Esophagus squamous epithelium (tissue), 5 donors: ENCODE data around the gene ZRANB1. TPM values are rescaled to one million over a fixed set of nuclear protein-coding genes. Genes with fewer than 3 reads are reported as not detected.

ENCODE experiments used
- DNase-seq: peaks from one replicate; lab custom pipeline; 2025; lab: John Stamatoyannopoulos, UW
- H3K27ac ChIP-seq, 4 donors: fragments of 200-600 bp; sonication (generic); one replicate each; pipeline ENCODE4 v1.5.1; 2016 to 2019; ENCODE audit warnings: mild to moderate bottlenecking in 1 of 4
- H3K27me3 ChIP-seq, 4 donors: fragments of 200-600 bp; sonication (generic); 1 replicate in 3 of 4; 2 replicates in 1 of 4; pipeline versions ENCODE4 v1.5.1 to v1.6.0; 2017 to 2021; ENCODE audit warnings: antibody characterized with exemption in 1 of 4
- H3K36me3 ChIP-seq, 3 donors: fragments of 200-600 bp; sonication (generic); one replicate each; pipeline ENCODE4 v1.5.1; 2016 to 2019
- H3K4me1 ChIP-seq, 3 donors: fragments of 200-600 bp; sonication (generic); one replicate each; pipeline ENCODE4 v1.5.1; 2017 to 2019
- H3K4me3 ChIP-seq, 4 donors: fragments of 200-600 bp; sonication (generic); 1 replicate in 3 of 4; 2 replicates in 1 of 4; pipeline ENCODE4 v1.5.1; 2016 to 2019; ENCODE audit warnings: mild to moderate bottlenecking in 2 of 4, moderate library complexity in 1 of 4
- H3K9me3 ChIP-seq, 3 donors: fragments of 200-600 bp; sonication (generic); one replicate each; pipeline ENCODE4 v1.5.1; 2016 to 2019
- CTCF ChIP-seq, 6 experiments: fragments of 450-650 bp in 4 of 6; fragments of 200-600 bp in 2 of 6; sonication (generic) in 2 of 6; IDR thresholded peaks; one replicate each; pipeline ENCODE4 v1.5.1; 2016 to 2019; ENCODE audit warnings: antibody characterized with exemption in 6 of 6, mild to moderate bottlenecking in 4 of 6, moderate library complexity in 4 of 6
- POLR2A ChIP-seq, 4 donors: fragments of 450-650 bp; IDR thresholded peaks; one replicate each; pipeline ENCODE4 v1.6.1; 2017; ENCODE audit warnings: antibody characterized with exemption in 4 of 4, mild to moderate bottlenecking in 4 of 4, moderate library complexity in 3 of 4
- WGBS, 2 donors: methylation state at CpG; one replicate each; pipeline ENCODE4 v1.1.5; 2018; 5-methylcytosine and 5-hydroxymethylcytosine counted together
- intact Hi-C: fragments of 100-400 bp; cut with DNase I; formaldehyde crosslinking; loops from one replicate; pipeline ENCODE4 v1.15.0; 2022
- total RNA-seq, 4 donors: library from RNA; depleted of rRNA; stranded (reverse); fragments of >200 nt; gene quantifications; one replicate each; pipeline ENCODE4 v1.1.0, GENCODE V29; 2016
- donor health status: DM: yes; HTN: yes; CAD: no.

The ZRANB1 gene
- total RNA-seq, 4 donors from 2014 or later: 11.7 to 25.2 (median 17.4) TPM

- H3K9me3 ChIP-seq: no peaks in the 10 kb centered on the region
- TF ChIP-seq POLR2A (IDR thresholded peaks at IDR 0.05): no peak
- TF ChIP-seq CTCF (IDR thresholded peaks at IDR 0.05): no peak
- no peak for DNase-seq
- peaks cover 0 to 38% (median 10%) of the 10 kb centered on the region in 3 donors for H3K4me1 ChIP-seq
- peak overlapping the region in 3 of 4 donors; percentile 10 to 47 (median 37) for H3K27ac ChIP-seq
- 79 to 84% methylated on average over 9 of the region's 9 CpGs for WGBS, 2 donors
- H3K36me3 ChIP-seq: peaks cover 0 to 18% (median 0%) of the 10 kb centered on the region in 3 donors
- intact Hi-C loops: no loop called here
- no peaks in the 10 kb centered on the region for H3K27me3 ChIP-seq
- H3K4me3 ChIP-seq: peak overlapping the region in 1 of 4 donors; percentile 16
These were observed 1.6 kb downstream of the ZRANB1 start for GRCh38 chr10:124943301-124944092.

- Histone ChIP-seq H3K4me3 (no peak overlapping the region), H3K27ac (peak overlapping the region in 2 of 4 donors; percentile 47 to 52), H3K36me3 (peaks cover 0 to 28% (median 0%) of the 10 kb centered on the region in 3 donors), H3K4me1 (peaks cover 0 to 38% (median 10%) of the 10 kb centered on the region in 3 donors), H3K9me3 (no peaks in the 10 kb centered on the region), H3K27me3 (no peaks in the 10 kb centered on the region)
- TF ChIP-seq CTCF (IDR thresholded peaks at IDR 0.05): no peak
- TF ChIP-seq POLR2A (IDR thresholded peaks at IDR 0.05): no peak
- no peak for DNase-seq
- intact Hi-C loops: no loop called here
- WGBS, 2 donors: 67 to 79% methylated on average over 2 of the region's 2 CpGs
These were observed 3.1 kb downstream of the ZRANB1 start for GRCh38 chr10:124944982-124945381.

- Histone ChIP-seq H3K4me1 (peaks cover 0 to 38% (median 10%) of the 10 kb centered on the region in 3 donors), H3K27me3 (no peaks in the 10 kb centered on the region), H3K36me3 (peaks cover 0 to 28% (median 0%) of the 10 kb centered on the region in 3 donors), H3K9me3 (no peaks in the 10 kb centered on the region), H3K4me3 (no peak overlapping the region), H3K27ac (no peak overlapping the region)
- DNase-seq: no peak
- 76 to 77% methylated on average over 2 of the region's 2 CpGs for WGBS, 2 donors
- TF ChIP-seq CTCF (IDR thresholded peaks at IDR 0.05): no peak
- TF ChIP-seq POLR2A (IDR thresholded peaks at IDR 0.05): no peak
- intact Hi-C loops: no loop called here
These were observed 5.0 kb downstream of the ZRANB1 start for GRCh38 chr10:124946945-124947344.

- Histone ChIP-seq H3K4me3 (no peak overlapping the region), H3K27ac (no peak overlapping the region), H3K27me3 (no peaks in the 10 kb centered on the region), H3K4me1 (peaks cover 0 to 14% (median 0%) of the 10 kb centered on the region in 3 donors), H3K36me3 (peaks cover 0 to 38% (median 0%) of the 10 kb centered on the region in 3 donors), H3K9me3 (no peaks in the 10 kb centered on the region)
- intact Hi-C loops: no loop called here
- DNase-seq: no peak
- TF ChIP-seq POLR2A (IDR thresholded peaks at IDR 0.05): no peak
- TF ChIP-seq CTCF (IDR thresholded peaks at IDR 0.05): no peak
- 92 to 98% methylated on average over 5 of the region's 5 CpGs for WGBS, 2 donors
These were observed 7.6 kb downstream of the ZRANB1 start for GRCh38 chr10:124949543-124949942.

GRCh38 chr10:124952123-124952522 lies 10.2 kb downstream of the ZRANB1 start:
- 88 to 95% methylated on average over 6 of the region's 6 CpGs for WGBS, 2 donors
- TF ChIP-seq CTCF (IDR thresholded peaks at IDR 0.05): no peak
- no peak for TF ChIP-seq POLR2A (IDR thresholded peaks at IDR 0.05)

More at GRCh38 chr10:124952123-124952522, 10.2 kb downstream of the ZRANB1 start:
- intact Hi-C loops: no loop called here
- Histone ChIP-seq H3K27me3 (no peaks in the 10 kb centered on the region), H3K9me3 (no peaks in the 10 kb centered on the region), H3K4me3 (no peak overlapping the region), H3K27ac (no peak overlapping the region), H3K4me1 (peaks cover 0 to 23% (median 3%) of the 10 kb centered on the region in 3 donors), H3K36me3 (peaks cover 0 to 32% (median 0%) of the 10 kb centered on the region in 3 donors)
- DNase-seq: no peak
